ENCODE measurements around the gene NRARP. TPM values are rescaled to one million over a fixed set of nuclear protein-coding genes. Genes with fewer than 3 reads are reported as not detected.

The NRARP gene
- total RNA-seq, 1 experiment from 2014 or later = 16.9 TPM

DNA sequence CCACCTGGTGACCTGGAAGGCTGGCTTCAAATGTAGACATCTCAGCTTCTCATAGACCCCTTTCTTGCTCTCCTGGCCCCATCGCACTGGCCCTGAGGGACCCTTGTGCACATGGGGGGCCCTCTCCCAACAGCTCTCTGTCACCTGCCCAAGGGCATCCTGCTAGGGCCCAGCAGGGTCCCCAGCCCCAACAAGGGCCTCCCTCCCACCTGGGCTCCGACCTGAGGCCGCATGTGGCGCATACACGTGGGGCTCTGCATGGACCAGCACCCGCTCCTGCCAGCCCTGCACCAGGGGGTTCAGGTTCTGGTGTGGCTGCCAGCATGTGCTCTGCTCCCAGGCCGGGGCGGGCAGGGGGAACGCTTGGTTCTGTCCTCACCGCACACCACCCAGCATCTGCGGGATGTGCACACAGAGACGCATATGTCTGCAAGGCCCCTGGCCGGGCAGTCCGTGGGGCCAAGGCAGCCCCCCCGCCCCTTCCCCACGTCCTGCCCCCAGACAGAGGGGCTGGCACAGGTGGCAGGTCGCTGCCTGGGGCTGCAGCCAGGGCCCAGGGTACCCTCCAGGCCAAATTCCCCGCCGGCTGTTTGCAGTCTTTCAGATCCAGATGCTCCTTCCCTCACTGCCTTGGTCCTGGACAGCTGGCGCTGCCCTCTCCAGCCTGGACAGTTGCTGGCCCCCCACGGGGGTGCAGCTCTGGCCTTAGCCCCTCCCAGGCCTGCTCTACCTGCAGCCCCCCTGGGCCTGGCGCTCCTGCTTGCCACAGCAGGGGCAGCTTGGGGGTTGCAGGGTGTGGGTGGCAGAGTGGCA lies 17.9 kb upstream of the NRARP start:
- DNase-seq (ENCODE audit: low read depth, low spot score) (no peak), ATAC-seq (no peak)
- no TSS peak for BruUV-seq (replicated peaks)
- ChIA-PET CTCF (interaction anchor here (0.6 kb wide), 1 partner anchor 14 kb away, joined by 3 read pairs; no protein-coding TSS in a partner anchor), POLR2A (no interaction called here)
- Histone ChIP-seq H3K27ac (ENCODE audit: low read length) (no peak overlapping the region), H3K27me3 (ENCODE audit: control insufficient read depth, insufficient read depth, low read length) (no peaks in the 10 kb centered on the region), H3K36me3 (ENCODE audit: control insufficient read depth, insufficient read depth, low read length) (no peaks in the 10 kb centered on the region), H3K9me3 (ENCODE audit: control insufficient read depth, insufficient read depth, low read depth, low read length) (no peaks in the 10 kb centered on the region), H3K4me3 (ENCODE audit: low read depth in 2 of 2, low read length in 2 of 2) (no peak overlapping the region), H3K4me1 (ENCODE audit: control insufficient read depth, insufficient read depth, low read length) (no peaks in the 10 kb centered on the region; the same call in 1 of the 2 replicates)
- in situ Hi-C loops (cut with HindIII; ENCODE audit: low pct_unique_long_range_greater_than_20kb, low sequenced_read_pairs) = no loop called here
- intact Hi-C loops (cut with micrococcal nuclease; ENCODE audit: unreplicated experiment) = no loop called here
- TF ChIP-seq CTCF (IDR thresholded peaks at IDR 0.05) (no peak), POLR2AphosphoS5 (IDR thresholded peaks at IDR 0.05; ENCODE audit: low read depth, low read length) (no peak), TCF7L2 (IDR thresholded peaks at IDR 0.05; ENCODE audit: low read depth, low read length) (no peak), SIN3A (IDR thresholded peaks at IDR 0.05; ENCODE audit: borderline replicate concordance, insufficient read depth, low read depth, low read length) (no peak)
- TF ChIP-seq, protein P1, sequence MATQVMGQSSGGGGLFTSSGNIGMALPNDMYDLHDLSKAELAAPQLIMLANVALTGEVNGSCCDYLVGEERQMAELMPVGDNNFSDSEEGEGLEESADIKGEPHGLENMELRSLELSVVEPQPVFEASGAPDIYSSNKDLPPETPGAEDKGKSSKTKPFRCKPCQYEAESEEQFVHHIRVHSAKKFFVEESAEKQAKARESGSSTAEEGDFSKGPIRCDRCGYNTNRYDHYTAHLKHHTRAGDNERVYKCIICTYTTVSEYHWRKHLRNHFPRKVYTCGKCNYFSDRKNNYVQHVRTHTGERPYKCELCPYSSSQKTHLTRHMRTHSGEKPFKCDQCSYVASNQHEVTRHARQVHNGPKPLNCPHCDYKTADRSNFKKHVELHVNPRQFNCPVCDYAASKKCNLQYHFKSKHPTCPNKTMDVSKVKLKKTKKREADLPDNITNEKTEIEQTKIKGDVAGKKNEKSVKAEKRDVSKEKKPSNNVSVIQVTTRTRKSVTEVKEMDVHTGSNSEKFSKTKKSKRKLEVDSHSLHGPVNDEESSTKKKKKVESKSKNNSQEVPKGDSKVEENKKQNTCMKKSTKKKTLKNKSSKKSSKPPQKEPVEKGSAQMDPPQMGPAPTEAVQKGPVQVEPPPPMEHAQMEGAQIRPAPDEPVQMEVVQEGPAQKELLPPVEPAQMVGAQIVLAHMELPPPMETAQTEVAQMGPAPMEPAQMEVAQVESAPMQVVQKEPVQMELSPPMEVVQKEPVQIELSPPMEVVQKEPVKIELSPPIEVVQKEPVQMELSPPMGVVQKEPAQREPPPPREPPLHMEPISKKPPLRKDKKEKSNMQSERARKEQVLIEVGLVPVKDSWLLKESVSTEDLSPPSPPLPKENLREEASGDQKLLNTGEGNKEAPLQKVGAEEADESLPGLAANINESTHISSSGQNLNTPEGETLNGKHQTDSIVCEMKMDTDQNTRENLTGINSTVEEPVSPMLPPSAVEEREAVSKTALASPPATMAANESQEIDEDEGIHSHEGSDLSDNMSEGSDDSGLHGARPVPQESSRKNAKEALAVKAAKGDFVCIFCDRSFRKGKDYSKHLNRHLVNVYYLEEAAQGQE (IDR thresholded peaks at IDR 0.05; ENCODE audit: insufficient read depth in 1 of 2, low read depth in 2 of 2, low read length in 1 of 2) = no peak

GRCh38 chr9:137319011-137319738 lies 17.1 kb upstream of the NRARP start:
- ChIA-PET POLR2A (no interaction called here), CTCF (interaction anchor here (0.6 kb wide), 3 partner anchors 13 to 22 kb away, joined by 3 read pairs; no protein-coding TSS in a partner anchor)
- Histone ChIP-seq H3K9me3 (ENCODE audit: control insufficient read depth, insufficient read depth, low read depth, low read length) (no peaks in the 10 kb centered on the region), H3K27me3 (ENCODE audit: control insufficient read depth, insufficient read depth, low read length) (no peaks in the 10 kb centered on the region), H3K4me1 (ENCODE audit: control insufficient read depth, insufficient read depth, low read length) (no peaks in the 10 kb centered on the region; the same call in 1 of the 2 replicates), H3K4me3 (ENCODE audit: low read depth in 2 of 2, low read length in 2 of 2) (no peak overlapping the region), H3K36me3 (ENCODE audit: control insufficient read depth, insufficient read depth, low read length) (no peaks in the 10 kb centered on the region), H3K27ac (ENCODE audit: low read length) (no peak overlapping the region)
- no peak for DNase-seq (ENCODE audit: low read depth, low spot score)
- BruUV-seq (replicated peaks) = no TSS peak
- no peak for TF ChIP-seq SIN3A (IDR thresholded peaks at IDR 0.05; ENCODE audit: borderline replicate concordance, insufficient read depth, low read depth, low read length)
- TF ChIP-seq CTCF (IDR thresholded peaks at IDR 0.05) = peak; percentile 61; the same call in 1 of the 2 replicates
- peak; percentile 63 for ATAC-seq
- in situ Hi-C loops (cut with HindIII; ENCODE audit: low pct_unique_long_range_greater_than_20kb, low sequenced_read_pairs) = no loop called here
- intact Hi-C loops (cut with micrococcal nuclease; ENCODE audit: unreplicated experiment) = no loop called here
